Neural cell (in vitro differentiated cells): Measurements from ENCODE around the gene NTN5. TPM values are rescaled to one million over a fixed set of nuclear protein-coding genes. Genes with fewer than 3 reads are reported as not detected.

Experiments used
- H2AFZ ChIP-seq: fragments of 200-600, 300-800 bp; sonication (generic), shearing (Covaris generic); 2 replicates; pipeline ENCODE4 v1.6.0; 2014; ENCODE audit warnings: low read depth, mild to moderate bottlenecking, antibody characterized with exemption, low read length, moderate library complexity
- H3F3A ChIP-seq: fragments of 200-600 bp; shearing (Covaris generic); 2 replicates; pipeline ENCODE4 v1.6.1; 2016; ENCODE audit warnings: mild to moderate bottlenecking, moderate library complexity, mixed read lengths, antibody characterized with exemption, low read length; ENCODE audit not compliant: insufficient read depth, poor library complexity, severe bottlenecking
- H3K27ac ChIP-seq: fragments of 200-600, 300-800 bp; sonication (generic), shearing (Covaris generic); 2 replicates; pipeline ENCODE4 v1.5.1; 2014; ENCODE audit warnings: mild to moderate bottlenecking, low read length, moderate library complexity
- H3K27me3 ChIP-seq: fragments of 300-800, 200-600 bp; sonication (generic), shearing (Covaris generic); 2 replicates; pipeline ENCODE4 v1.6.0; 2014; ENCODE audit warnings: mild to moderate bottlenecking, low read depth, low read length, moderate library complexity; ENCODE audit not compliant: insufficient read depth
- H3K36me3 ChIP-seq: fragments of 300-800, 200-600 bp; sonication (generic), shearing (Covaris generic); 2 replicates; pipeline ENCODE4 v1.5.1; 2014; ENCODE audit warnings: mild to moderate bottlenecking, antibody characterized with exemption, low read length, moderate library complexity; ENCODE audit not compliant: insufficient read depth
- H3K4me2 ChIP-seq: fragments of 300-800, 200-600 bp; sonication (generic), shearing (Covaris generic); 2 replicates; pipeline ENCODE4 v1.6.0; 2014; ENCODE audit warnings: mild to moderate bottlenecking, low read length
- H3K4me3 ChIP-seq: fragments of 300-800, 200-600 bp; sonication (generic), shearing (Covaris generic); 2 replicates; pipeline ENCODE4 v1.5.1; 2014; ENCODE audit warnings: mild to moderate bottlenecking, low read length, moderate library complexity
- H3K79me2 ChIP-seq: fragments of 200-600 bp; shearing (Covaris generic); replicated peaks from 2 replicates; pipeline ENCODE4 v1.6.0; 2014; ENCODE audit warnings: mild to moderate bottlenecking, low read length, moderate library complexity; ENCODE audit not compliant: insufficient read depth
- H3K9ac ChIP-seq: fragments of 300-800, 200-600 bp; sonication (generic), shearing (Covaris generic); 2 replicates; pipeline ENCODE4 v1.6.1; 2016; ENCODE audit warnings: mild to moderate bottlenecking, low read length, mixed read lengths
- H3K9me2 ChIP-seq: fragments of 200-600 bp; shearing (Covaris generic); 2 replicates; pipeline ENCODE4 v1.6.1; 2016; ENCODE audit warnings: mild to moderate bottlenecking, low read length, mixed read lengths; ENCODE audit not compliant: insufficient read depth
- H3K9me3 ChIP-seq: fragments of 200-600, 300-800 bp; sonication (generic), shearing (Covaris generic); 2 replicates; pipeline ENCODE4 v1.6.1; 2016; ENCODE audit warnings: mild to moderate bottlenecking, mixed run types, low read length, moderate library complexity, mixed read lengths
- H4K20me1 ChIP-seq: fragments of 200-600 bp; shearing (Covaris generic); 2 replicates; pipeline ENCODE4 v1.6.1; 2016; ENCODE audit warnings: mild to moderate bottlenecking, mixed run types; ENCODE audit not compliant: insufficient read depth
- EP300 ChIP-seq: fragments of 450-650 bp; conservative IDR thresholded peaks from 2 replicates; pipeline ENCODE4 v1.6.1; 2014; ENCODE audit warnings: antibody characterized with exemption, mild to moderate bottlenecking, moderate library complexity; ENCODE audit not compliant: poor library complexity, severe bottlenecking
- EZH2 ChIP-seq: fragments of 200-600, 300-800 bp; shearing (Covaris generic), sonication (generic); IDR thresholded peaks from 2 replicates; pipeline ENCODE4 v1.6.1; 2014; ENCODE audit warnings: antibody characterized with exemption, low read length, borderline replicate concordance, mild to moderate bottlenecking; ENCODE audit not compliant: insufficient read depth, poor library complexity, severe bottlenecking
- MXI1 ChIP-seq: fragments of 450-650 bp; conservative IDR thresholded peaks from 2 replicates; pipeline ENCODE4 v1.6.1; 2014; ENCODE audit warnings: antibody characterized with exemption, mild to moderate bottlenecking; ENCODE audit not compliant: poor library complexity, severe bottlenecking
- POLR2AphosphoS5 ChIP-seq: IDR thresholded peaks from 2 replicates; pipeline ENCODE4 v1.6.1; 2012
- RAD21 ChIP-seq: fragments of 450-650 bp; conservative IDR thresholded peaks from 2 replicates; pipeline ENCODE4 v1.6.1; 2014; ENCODE audit warnings: antibody characterized with exemption, mild to moderate bottlenecking, moderate library complexity
- SMC3 ChIP-seq: fragments of 450-650 bp; conservative IDR thresholded peaks from 2 replicates; pipeline ENCODE4 v1.6.1; 2014; ENCODE audit warnings: antibody characterized with exemption, mild to moderate bottlenecking, moderate library complexity; ENCODE audit not compliant: poor library complexity
- TAF1 ChIP-seq: IDR thresholded peaks from 2 replicates; pipeline ENCODE4 v1.6.1; 2012; ENCODE audit warnings: low read depth
- polyA plus RNA-seq: library from polyadenylated mRNA; depleted of rRNA; stranded (reverse); fragments of >200 nt; gene quantifications from 2 replicates; pipeline ENCODE4 v1.2.3, GENCODE V29; 2014
- TF ChIP-seq, protein P1 (sequence below): fragments of 450-650 bp; IDR thresholded peaks from 2 replicates; pipeline ENCODE4 v1.5.1; 2014; ENCODE audit warnings: antibody characterized with exemption, mild to moderate bottlenecking, moderate library complexity; ENCODE audit not compliant: poor library complexity, severe bottlenecking
- TF ChIP-seq, protein P2 (sequence below): IDR thresholded peaks from 2 replicates; pipeline ENCODE4 v1.6.1; 2012; ENCODE audit warnings: borderline replicate concordance

NTN5 gene
- polyA plus RNA-seq, 1 donor from 2014 or later, result not detected

DNA sequence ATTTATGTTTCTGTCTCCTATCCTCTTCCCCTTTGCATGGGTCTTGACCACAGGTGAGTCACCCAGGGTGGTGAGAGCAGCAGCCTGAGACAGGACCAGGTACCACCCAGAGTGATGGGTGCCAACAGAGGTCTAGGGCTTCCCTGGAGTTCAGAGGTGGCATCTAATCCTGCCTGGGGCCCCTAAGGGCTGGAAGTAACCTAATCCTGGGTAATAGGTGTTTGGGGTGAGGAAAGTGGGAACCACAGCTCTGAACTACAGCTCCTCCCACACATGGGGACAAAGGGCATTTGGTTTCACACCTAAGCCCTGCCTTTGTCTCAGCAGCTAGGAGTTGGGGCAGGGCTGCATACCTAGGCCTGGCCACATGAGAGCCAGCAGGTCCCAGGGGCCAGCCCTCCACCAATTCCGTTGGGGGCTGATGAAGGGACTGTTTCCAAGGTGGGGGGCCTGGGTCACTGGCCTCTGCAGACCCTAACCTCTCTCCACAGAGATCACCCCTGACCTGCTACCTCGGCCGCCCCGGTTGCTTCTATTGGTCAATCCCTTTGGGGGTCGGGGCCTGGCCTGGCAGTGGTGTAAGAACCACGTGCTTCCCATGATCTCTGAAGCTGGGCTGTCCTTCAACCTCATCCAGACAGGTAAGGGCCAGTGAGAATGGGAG lies 45.5 kb downstream of the NTN5 start:
- Histone ChIP-seq H3K9me3 (no peaks in the 10 kb centered on the region), H3F3A (peaks cover 5% of the 10 kb centered on the region), H3K4me3 (no peak overlapping the region), H3K27ac (no peak overlapping the region), H3K4me2 (no peak overlapping the region), H3K27me3 (no peaks in the 10 kb centered on the region), H3K9ac (no peak overlapping the region), H3K36me3 (no peaks in the 10 kb centered on the region), H2AFZ (no peak overlapping the region), H3K79me2 (peaks cover 16% of the 10 kb centered on the region), H3K9me2 (no peaks in the 10 kb centered on the region), H4K20me1 (no peaks in the 10 kb centered on the region)
- TF ChIP-seq MXI1 (no peak), SMC3 (no peak), EZH2 (no peak), RAD21 (no peak), EP300 (no peak), TAF1 (no peak), POLR2AphosphoS5 (no peak)
- TF ChIP-seq, protein P1, sequence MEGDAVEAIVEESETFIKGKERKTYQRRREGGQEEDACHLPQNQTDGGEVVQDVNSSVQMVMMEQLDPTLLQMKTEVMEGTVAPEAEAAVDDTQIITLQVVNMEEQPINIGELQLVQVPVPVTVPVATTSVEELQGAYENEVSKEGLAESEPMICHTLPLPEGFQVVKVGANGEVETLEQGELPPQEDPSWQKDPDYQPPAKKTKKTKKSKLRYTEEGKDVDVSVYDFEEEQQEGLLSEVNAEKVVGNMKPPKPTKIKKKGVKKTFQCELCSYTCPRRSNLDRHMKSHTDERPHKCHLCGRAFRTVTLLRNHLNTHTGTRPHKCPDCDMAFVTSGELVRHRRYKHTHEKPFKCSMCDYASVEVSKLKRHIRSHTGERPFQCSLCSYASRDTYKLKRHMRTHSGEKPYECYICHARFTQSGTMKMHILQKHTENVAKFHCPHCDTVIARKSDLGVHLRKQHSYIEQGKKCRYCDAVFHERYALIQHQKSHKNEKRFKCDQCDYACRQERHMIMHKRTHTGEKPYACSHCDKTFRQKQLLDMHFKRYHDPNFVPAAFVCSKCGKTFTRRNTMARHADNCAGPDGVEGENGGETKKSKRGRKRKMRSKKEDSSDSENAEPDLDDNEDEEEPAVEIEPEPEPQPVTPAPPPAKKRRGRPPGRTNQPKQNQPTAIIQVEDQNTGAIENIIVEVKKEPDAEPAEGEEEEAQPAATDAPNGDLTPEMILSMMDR, result no peak
- TF ChIP-seq, protein P2, sequence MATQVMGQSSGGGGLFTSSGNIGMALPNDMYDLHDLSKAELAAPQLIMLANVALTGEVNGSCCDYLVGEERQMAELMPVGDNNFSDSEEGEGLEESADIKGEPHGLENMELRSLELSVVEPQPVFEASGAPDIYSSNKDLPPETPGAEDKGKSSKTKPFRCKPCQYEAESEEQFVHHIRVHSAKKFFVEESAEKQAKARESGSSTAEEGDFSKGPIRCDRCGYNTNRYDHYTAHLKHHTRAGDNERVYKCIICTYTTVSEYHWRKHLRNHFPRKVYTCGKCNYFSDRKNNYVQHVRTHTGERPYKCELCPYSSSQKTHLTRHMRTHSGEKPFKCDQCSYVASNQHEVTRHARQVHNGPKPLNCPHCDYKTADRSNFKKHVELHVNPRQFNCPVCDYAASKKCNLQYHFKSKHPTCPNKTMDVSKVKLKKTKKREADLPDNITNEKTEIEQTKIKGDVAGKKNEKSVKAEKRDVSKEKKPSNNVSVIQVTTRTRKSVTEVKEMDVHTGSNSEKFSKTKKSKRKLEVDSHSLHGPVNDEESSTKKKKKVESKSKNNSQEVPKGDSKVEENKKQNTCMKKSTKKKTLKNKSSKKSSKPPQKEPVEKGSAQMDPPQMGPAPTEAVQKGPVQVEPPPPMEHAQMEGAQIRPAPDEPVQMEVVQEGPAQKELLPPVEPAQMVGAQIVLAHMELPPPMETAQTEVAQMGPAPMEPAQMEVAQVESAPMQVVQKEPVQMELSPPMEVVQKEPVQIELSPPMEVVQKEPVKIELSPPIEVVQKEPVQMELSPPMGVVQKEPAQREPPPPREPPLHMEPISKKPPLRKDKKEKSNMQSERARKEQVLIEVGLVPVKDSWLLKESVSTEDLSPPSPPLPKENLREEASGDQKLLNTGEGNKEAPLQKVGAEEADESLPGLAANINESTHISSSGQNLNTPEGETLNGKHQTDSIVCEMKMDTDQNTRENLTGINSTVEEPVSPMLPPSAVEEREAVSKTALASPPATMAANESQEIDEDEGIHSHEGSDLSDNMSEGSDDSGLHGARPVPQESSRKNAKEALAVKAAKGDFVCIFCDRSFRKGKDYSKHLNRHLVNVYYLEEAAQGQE, result no peak

DNA sequence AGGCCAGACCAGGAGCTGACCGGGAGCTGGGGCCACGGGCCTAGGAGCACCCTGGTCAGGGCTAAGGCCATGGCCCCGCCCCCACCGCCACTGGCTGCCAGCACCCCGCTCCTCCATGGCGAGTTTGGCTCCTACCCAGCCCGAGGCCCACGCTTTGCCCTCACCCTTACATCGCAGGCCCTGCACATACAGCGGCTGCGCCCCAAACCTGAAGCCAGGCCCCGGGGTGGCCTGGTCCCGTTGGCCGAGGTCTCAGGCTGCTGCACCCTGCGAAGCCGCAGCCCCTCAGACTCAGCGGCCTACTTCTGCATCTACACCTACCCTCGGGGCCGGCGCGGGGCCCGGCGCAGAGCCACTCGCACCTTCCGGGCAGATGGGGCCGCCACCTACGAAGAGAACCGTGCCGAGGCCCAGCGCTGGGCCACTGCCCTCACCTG lies 46.9 kb downstream of the NTN5 start:
- Histone ChIP-seq H3K9me3 (no peaks in the 10 kb centered on the region), H2AFZ (no peak overlapping the region), H3K36me3 (no peaks in the 10 kb centered on the region), H3K27ac (no peak overlapping the region), H3K27me3 (no peaks in the 10 kb centered on the region), H3K9ac (peak overlapping the region; percentile 94), H3K4me3 (peak overlapping the region; percentile 90), H3F3A (peaks cover 5% of the 10 kb centered on the region), H3K79me2 (peaks cover 16% of the 10 kb centered on the region), H4K20me1 (no peaks in the 10 kb centered on the region), H3K9me2 (no peaks in the 10 kb centered on the region), H3K4me2 (peak overlapping the region; percentile 93)
- no peak for TF ChIP-seq RAD21
